Chondrocyte (in vitro differentiated cells): Measurements from ENCODE around the gene COLQ. TPM values are rescaled to one million over a fixed set of nuclear protein-coding genes. Genes with fewer than 3 reads are reported as not detected.

Experiments used
- DNase-seq: peaks from one replicate; pipeline ENCODE4 v3.0.0; 2021; ENCODE audit warnings: mixed read lengths, low spot score
- H3K27ac Mint-ChIP-seq: one replicate; pipeline ENCODE4 v1.8.0; 2021; ENCODE audit warnings: mild to moderate bottlenecking, moderate library complexity, mixed read lengths; ENCODE audit not compliant: unreplicated experiment
- H3K27me3 Mint-ChIP-seq: 2 replicates; pipeline ENCODE4 v1.8.0; 2021; ENCODE audit warnings: low read depth, mixed read lengths
- H3K36me3 Mint-ChIP-seq: 2 replicates; pipeline ENCODE4 v1.8.0; 2021; ENCODE audit warnings: low read depth, mixed read lengths
- H3K4me1 Mint-ChIP-seq: 2 replicates; pipeline ENCODE4 v1.8.0; 2021; ENCODE audit warnings: low read depth, mild to moderate bottlenecking, mixed read lengths
- H3K4me3 Mint-ChIP-seq: one replicate; pipeline ENCODE4 v1.8.0; 2021; ENCODE audit warnings: mild to moderate bottlenecking, moderate library complexity, mixed read lengths; ENCODE audit not compliant: unreplicated experiment
- H3K9me3 Mint-ChIP-seq: 2 replicates; pipeline ENCODE4 v1.8.0; 2021; ENCODE audit warnings: low read depth, mixed read lengths
- CTCF ChIP-seq: fragments of 200-600 bp; sonication (generic); IDR thresholded peaks from 2 replicates; pipeline ENCODE4 v1.5.0; 2021; ENCODE audit warnings: antibody characterized with exemption, mild to moderate bottlenecking, moderate library complexity
- total RNA-seq: library from RNA; stranded (reverse); gene quantifications from 3 replicates; pipeline ENCODE4 v1.2.1, GENCODE V29; 2021

Gene COLQ
- total RNA-seq, 1 donor from 2014 or later: 4.2 TPM

GRCh38 chr3:15453501-15453900 is 68.0 kb downstream of the COLQ start:
- no peak for TF ChIP-seq CTCF
- Mint-ChIP-seq H3K27me3 (no peaks in the 10 kb centered on the region), H3K27ac (no peak overlapping the region), H3K4me3 (no peak overlapping the region), H3K9me3 (no peaks in the 10 kb centered on the region), H3K36me3 (peaks cover 12% of the 10 kb centered on the region), H3K4me1 (no peaks in the 10 kb centered on the region)
- no peak for DNase-seq

GRCh38 chr3:15452961-15453360 is 68.5 kb downstream of the COLQ start:
- H3K27me3 Mint-ChIP-seq: no peaks in the 10 kb centered on the region
- no peak for TF ChIP-seq CTCF
- H3K27ac Mint-ChIP-seq: no peak overlapping the region
- no peaks in the 10 kb centered on the region for H3K4me1 Mint-ChIP-seq
- no peaks in the 10 kb centered on the region for H3K9me3 Mint-ChIP-seq
- H3K4me3 Mint-ChIP-seq: no peak overlapping the region
- no peak for DNase-seq
- H3K36me3 Mint-ChIP-seq: peaks cover 8% of the 10 kb centered on the region

GRCh38 chr3:15452156-15452555 is 69.3 kb downstream of the COLQ start:
- no peak overlapping the region for H3K27ac Mint-ChIP-seq
- no peak for TF ChIP-seq CTCF
- DNase-seq: no peak

GRCh38 chr3:15451216-15452113 is 70.0 kb downstream of the COLQ start:
- Mint-ChIP-seq H3K4me3 (no peak overlapping the region), H3K9me3 (no peaks in the 10 kb centered on the region), H3K4me1 (no peaks in the 10 kb centered on the region), H3K36me3 (peaks cover 10% of the 10 kb centered on the region), H3K27me3 (no peaks in the 10 kb centered on the region), H3K27ac (no peak overlapping the region)
- no peak for TF ChIP-seq CTCF
- DNase-seq: no peak

More at GRCh38 chr3:15452156-15452555, 69.3 kb downstream of the COLQ start:
- Mint-ChIP-seq H3K4me3 (no peak overlapping the region), H3K9me3 (no peaks in the 10 kb centered on the region), H3K36me3 (peaks cover 8% of the 10 kb centered on the region), H3K4me1 (no peaks in the 10 kb centered on the region), H3K27me3 (no peaks in the 10 kb centered on the region)

GRCh38 chr3:15450438-15451215 is 70.9 kb downstream of the COLQ start:
- Mint-ChIP-seq H3K4me1 (no peaks in the 10 kb centered on the region), H3K27ac (no peak overlapping the region), H3K36me3 (peaks cover 10% of the 10 kb centered on the region), H3K27me3 (no peaks in the 10 kb centered on the region), H3K4me3 (no peak overlapping the region), H3K9me3 (no peaks in the 10 kb centered on the region)
- TF ChIP-seq CTCF: no peak
- DNase-seq: no peak
